H1 (cell line): ENCODE measurements around the gene LOC101059915.

Experiments
- CTCF ChIA-PET: fragments of 300-600 bp; sonication (Branson Sonifier 250); formaldehyde crosslinking; loops from one replicate; lab custom pipeline; 2021; ENCODE audit not compliant: partially characterized antibody; lab: Charles Lee
- POLR2A ChIA-PET: fragments of 300-600 bp; sonication (Branson Sonifier 250); formaldehyde crosslinking; loops from one replicate; lab custom pipeline; 2021; ENCODE audit warnings: inconsistent platforms; ENCODE audit not compliant: partially characterized antibody; lab: Charles Lee
- DNase-seq, 2 experiments: peaks; one replicate each; pipeline versions ENCODE4 v3.0.0 to v3.0.0-alpha.2; 2010 to 2022; ENCODE audit warnings: low spot score in 2 of 2, low read depth in 1 of 2, mixed read lengths in 1 of 2
- FAIRE-seq: peaks from 2 replicates; lab custom pipeline; 2011; peaks lifted over from hg19 to GRCh38; lab: Jason Lieb, UNC
- H2AFZ ChIP-seq: 2 replicates; pipeline ENCODE4 v1.8.1; 2012; ENCODE audit warnings: low read length, inconsistent platforms
- H2AK5ac ChIP-seq: 2 replicates; pipeline ENCODE4 v1.6.1; 2013; ENCODE audit warnings: low read depth, low read length
- H2BK120ac ChIP-seq: replicated peaks from 2 replicates; pipeline ENCODE3; 2013; ENCODE audit warnings: low read depth, low read length, inconsistent platforms
- H2BK12ac ChIP-seq: 2 replicates; pipeline ENCODE4 v1.6.1; 2013; ENCODE audit warnings: low read depth, low read length
- H2BK15ac ChIP-seq: 2 replicates; pipeline ENCODE4 v1.6.1; 2013; ENCODE audit warnings: low read length
- H2BK20ac ChIP-seq: 2 replicates; pipeline ENCODE4 v1.6.1; 2013; ENCODE audit warnings: low read length
- H2BK5ac ChIP-seq: 2 replicates; pipeline ENCODE4 v1.6.1; 2013; ENCODE audit warnings: low read depth, low read length
- H3K14ac ChIP-seq: 2 replicates; pipeline ENCODE4 v1.6.1; 2013; ENCODE audit warnings: inconsistent platforms; ENCODE audit not compliant: insufficient read length
- H3K18ac ChIP-seq: 2 replicates; pipeline ENCODE4 v1.6.1; 2013; ENCODE audit warnings: low read length; ENCODE audit errors: extremely low read depth
- H3K23ac ChIP-seq: 2 replicates; pipeline ENCODE4 v1.6.1; 2013; ENCODE audit warnings: inconsistent platforms; ENCODE audit not compliant: insufficient read length
- H3K23me2 ChIP-seq: 2 replicates; pipeline ENCODE4 v1.6.1; 2013; ENCODE audit warnings: low read depth, low read length
- H3K27ac ChIP-seq: 2 replicates; pipeline ENCODE4 v1.6.1; 2011; ENCODE audit warnings: low read depth, low read length, inconsistent platforms
- H3K27me3 ChIP-seq, 4 experiments: replicated peaks in 1 of 4; 1 replicate in 1 of 4; 2 replicates in 3 of 4; pipeline versions ENCODE4 v1.6.1 to v1.8.1; 2011 to 2013; ENCODE audit warnings: low read length in 3 of 4, mild to moderate bottlenecking in 3 of 4, inconsistent platforms in 2 of 4, mixed read lengths in 2 of 4, moderate library complexity in 1 of 4; ENCODE audit not compliant: control insufficient read depth in 3 of 4, insufficient read depth in 3 of 4; ENCODE audit errors: extremely low read depth in 1 of 4
- H3K36me3 ChIP-seq, 4 experiments: 2 replicates each; pipeline versions ENCODE4 v1.6.1 to v1.8.1; 2011 to 2013; ENCODE audit warnings: mild to moderate bottlenecking in 4 of 4, low read length in 3 of 4, moderate library complexity in 2 of 4, control low read depth in 1 of 4, inconsistent platforms in 1 of 4; ENCODE audit not compliant: insufficient read depth in 4 of 4, control insufficient read depth in 2 of 4
- H3K4ac ChIP-seq: replicated peaks from 2 replicates; pipeline ENCODE3; 2013; ENCODE audit warnings: low read length, low read depth, mixed read lengths, inconsistent platforms; ENCODE audit not compliant: insufficient read length
- H3K4me1 ChIP-seq, 4 experiments: replicated peaks in 1 of 4; 1 replicate in 1 of 4; 2 replicates in 3 of 4; pipeline versions ENCODE4 v1.6.1 to v1.8.1; 2011 to 2013; ENCODE audit warnings: low read length in 3 of 4, inconsistent platforms in 2 of 4, mixed read lengths in 1 of 4; ENCODE audit not compliant: insufficient read depth in 4 of 4, control insufficient read depth in 3 of 4
- H3K4me2 ChIP-seq, 2 experiments: 2 replicates each; pipeline versions ENCODE4 v1.6.1 to v1.8.1; 2011 to 2013; ENCODE audit warnings: low read depth in 2 of 2, low read length in 2 of 2, control low read depth in 1 of 2, inconsistent platforms in 1 of 2, mild to moderate bottlenecking in 1 of 2; ENCODE audit not compliant: insufficient read depth in 1 of 2
- H3K4me3 ChIP-seq, 4 experiments: fragments of 200-600, 300-600 bp in 1 of 4; sonication (generic), shearing (Covaris generic), sonication (Bioruptor Twin) in 1 of 4; 2 replicates each; pipeline versions ENCODE4 v1.5.1 to v1.8.1; 2011 to 2016; ENCODE audit warnings: low read length in 4 of 4, low read depth in 3 of 4, control low read depth in 2 of 4, inconsistent platforms in 2 of 4, mild to moderate bottlenecking in 2 of 4, mixed read lengths in 1 of 4, moderate library complexity in 1 of 4; ENCODE audit not compliant: insufficient read depth in 2 of 4; ENCODE audit errors: extremely low read depth in 1 of 4
- H3K56ac ChIP-seq: replicated peaks from 2 replicates; pipeline ENCODE3; 2013; ENCODE audit warnings: low read depth, mild to moderate bottlenecking, mixed read lengths, low read length, inconsistent platforms; ENCODE audit not compliant: insufficient read length
- H3K79me1 ChIP-seq: 2 replicates; pipeline ENCODE4 v1.6.1; 2013; ENCODE audit warnings: low read depth, low read length, control low read depth
- H3K79me2 ChIP-seq, 2 experiments: 2 replicates each; pipeline versions ENCODE4 v1.6.1 to v1.8.1; 2012 to 2013; ENCODE audit warnings: low read length in 2 of 2, mild to moderate bottlenecking in 2 of 2, inconsistent platforms in 1 of 2; ENCODE audit not compliant: insufficient read depth in 2 of 2, control insufficient read depth in 1 of 2
- H3K9ac ChIP-seq, 4 experiments: replicated peaks in 1 of 4; 1 replicate in 1 of 4; 2 replicates in 3 of 4; pipeline versions ENCODE4 v1.6.1 to v1.8.1; 2011 to 2013; ENCODE audit warnings: low read depth in 3 of 4, low read length in 3 of 4, control low read depth in 2 of 4, mild to moderate bottlenecking in 2 of 4, moderate library complexity in 2 of 4, inconsistent platforms in 1 of 4; ENCODE audit errors: extremely low read depth in 1 of 4
- H3K9me3 ChIP-seq, 2 experiments: 2 replicates each; pipeline versions ENCODE4 v1.6.1 to v1.8.1; 2012 to 2013; ENCODE audit warnings: mild to moderate bottlenecking in 2 of 2, moderate library complexity in 2 of 2, control low read depth in 1 of 2, inconsistent platforms in 1 of 2, low read depth in 1 of 2, low read length in 1 of 2, mixed read lengths in 1 of 2; ENCODE audit not compliant: insufficient read depth in 2 of 2
- H4K20me1 ChIP-seq, 2 experiments: replicated peaks in 1 of 2; 2 replicates each; pipeline versions ENCODE3 to v1.8.1; 2011 to 2013; ENCODE audit warnings: inconsistent platforms in 2 of 2, low read length in 2 of 2, mild to moderate bottlenecking in 1 of 2; ENCODE audit not compliant: insufficient read depth in 2 of 2, control insufficient read depth in 1 of 2
- H4K5ac ChIP-seq: 2 replicates; pipeline ENCODE4 v1.6.1; 2013; ENCODE audit warnings: low read length, low read depth, mixed read lengths, inconsistent platforms; ENCODE audit not compliant: insufficient read length
- H4K8ac ChIP-seq: 2 replicates; pipeline ENCODE4 v1.8.0; 2013; ENCODE audit warnings: mild to moderate bottlenecking, moderate library complexity, low read length, inconsistent platforms; ENCODE audit not compliant: insufficient read depth; ENCODE audit errors: extremely low read depth
- H4K91ac ChIP-seq: replicated peaks from 2 replicates; pipeline ENCODE3; 2013; ENCODE audit warnings: low read length, mixed read lengths, inconsistent platforms; ENCODE audit not compliant: insufficient read length
- SP1 ChIP-seq: IDR thresholded peaks from 2 replicates; pipeline ENCODE4 v1.6.1; 2011; ENCODE audit warnings: low read depth, low read length
- WGBS, 2 experiments: shearing (Covaris generic) in 1 of 2; methylation state at CpG; one replicate each; pipeline versions ENCODE4 v1.1.6 to v1.1.7; 2013 to 2015; ENCODE audit warnings: low lambda C conversion rate in 2 of 2, mixed read lengths in 2 of 2, inconsistent platforms in 1 of 2, low coverage in 1 of 2, missing lambda C conversion rate in 1 of 2; ENCODE audit not compliant: insufficient replicate concordance in 2 of 2, insufficient coverage in 1 of 2, insufficient read length in 1 of 2; ENCODE audit errors: extremely low coverage in 1 of 2, missing lambda C conversion rate in 1 of 2; 5-methylcytosine and 5-hydroxymethylcytosine counted together

The LOC101059915 gene

GRCh38 chrX:71671043-71671780, 3.9 kb downstream of the LOC101059915 start:
- WGBS, 2 experiments, result 88% methylated on average over 7 of the region's 12 CpGs; no CpG with 5 or more reads in 1 of the 2 experiments
- Histone ChIP-seq H2AFZ (no peak overlapping the region), H2AK5ac (no peak overlapping the region), H4K91ac (no peak overlapping the region), H3K27ac (no peak overlapping the region), H2BK15ac (no peak overlapping the region), H3K4me1 (no peaks in the 10 kb centered on the region), H3K4me3 (no peak overlapping the region), H3K79me2 (no peaks in the 10 kb centered on the region), H2BK20ac (no peak overlapping the region), H3K79me1 (no peaks in the 10 kb centered on the region), H3K23me2 (no peaks in the 10 kb centered on the region), H2BK12ac (no peak overlapping the region), H3K56ac (no peak overlapping the region), H3K18ac (no peak overlapping the region), H3K9ac (no peak overlapping the region), H3K4ac (no peak overlapping the region), H3K36me3 (no peaks in the 10 kb centered on the region), H2BK120ac (no peak overlapping the region), H3K27me3 (no peaks in the 10 kb centered on the region), H4K5ac (no peak overlapping the region), H3K4me2 (no peak overlapping the region), H3K9me3 (peaks cover 0 to 12% of the 10 kb centered on the region in 2 experiments; a peak in 1 of 4 replicates), H2BK5ac (no peak overlapping the region), H3K23ac (no peak overlapping the region), H3K14ac (no peak overlapping the region), H4K20me1 (no peaks in the 10 kb centered on the region), H4K8ac (no peak overlapping the region)
- FAIRE-seq, result no peak
- DNase-seq, result no peak
- ChIA-PET POLR2A (no interaction called here), CTCF (interaction anchor here (1.3 kb wide), 1 partner anchor 189 kb away, joined by 4 read pairs; no protein-coding TSS in a partner anchor)
- TF ChIP-seq SP1, result no peak
